Tibial nerve (tissue), 4 donors: Measurements from ENCODE around the gene MAP4K4. TPM values are rescaled to one million over a fixed set of nuclear protein-coding genes. Genes with fewer than 3 reads are reported as not detected.

Source experiments
- DNase-seq, 2 donors: peaks; one replicate each; pipeline ENCODE4 v3.0.0-alpha.2; 2019; ENCODE audit warnings: low spot score in 2 of 2
- H3K27ac ChIP-seq, 4 donors: fragments of 200-600 bp; sonication (generic) in 3 of 4; one replicate each; pipeline ENCODE4 v1.5.1; 2017 to 2019; ENCODE audit warnings: mild to moderate bottlenecking in 1 of 4
- H3K27me3 ChIP-seq, 2 donors: fragments of 200-600 bp; sonication (generic) in 1 of 2; one replicate each; pipeline versions ENCODE4 v1.5.1 to v1.6.0; 2017 to 2019
- H3K36me3 ChIP-seq, 3 donors: fragments of 200-600 bp; sonication (generic); one replicate each; pipeline ENCODE4 v1.5.1; 2018 to 2019
- H3K4me1 ChIP-seq, 4 donors: fragments of 200-600 bp; sonication (generic) in 3 of 4; one replicate each; pipeline ENCODE4 v1.5.1; 2017 to 2019
- H3K4me3 ChIP-seq, 4 donors: fragments of 200-600 bp; sonication (generic) in 3 of 4; one replicate each; pipeline ENCODE4 v1.5.1; 2017 to 2019; ENCODE audit warnings: mild to moderate bottlenecking in 1 of 4, moderate library complexity in 1 of 4
- H3K9me3 ChIP-seq, 4 donors: fragments of 200-600 bp; sonication (generic) in 3 of 4; one replicate each; pipeline ENCODE4 v1.5.1; 2017 to 2019
- CTCF ChIP-seq, 5 experiments: fragments of 200-600 bp in 3 of 5; fragments of 450-650 bp in 2 of 5; sonication (generic) in 3 of 5; IDR thresholded peaks; one replicate each; pipeline ENCODE4 v1.5.1; 2016 to 2019; ENCODE audit warnings: antibody characterized with exemption in 5 of 5, mild to moderate bottlenecking in 3 of 5, moderate library complexity in 2 of 5
- EP300 ChIP-seq, 2 donors: sonication (generic); formaldehyde crosslinking; IDR thresholded peaks; one replicate each; pipeline ENCODE4 v1.6.1; 2017; ENCODE audit warnings: antibody characterized with exemption in 2 of 2, mild to moderate bottlenecking in 1 of 2
- POLR2A ChIP-seq, 2 donors: fragments of 450-650 bp; IDR thresholded peaks; one replicate each; pipeline ENCODE4 v1.6.1; 2017; ENCODE audit warnings: antibody characterized with exemption in 2 of 2, mild to moderate bottlenecking in 2 of 2, moderate library complexity in 2 of 2
- WGBS, 2 donors: methylation state at CpG; one replicate each; pipeline ENCODE4 v1.1.5; 2018; 5-methylcytosine and 5-hydroxymethylcytosine counted together
- total RNA-seq, 4 donors: library from RNA; depleted of rRNA; stranded (reverse); fragments of >200 nt; gene quantifications; one replicate each; pipeline ENCODE4 v1.1.0, GENCODE V29; 2016

The MAP4K4 gene
- total RNA-seq, 4 donors from 2014 or later: 78.0 to 85.7 (median 84.4) TPM

GRCh38 chr2:101692041-101692440 lies 5.5 kb upstream of the MAP4K4 start:
- Histone ChIP-seq H3K4me1 (peaks cover 0 to 6% (median 0%) of the 10 kb centered on the region in 4 donors), H3K9me3 (no peaks in the 10 kb centered on the region), H3K27me3 (no peaks in the 10 kb centered on the region), H3K27ac (no peak overlapping the region), H3K36me3 (no peaks in the 10 kb centered on the region), H3K4me3 (no peak overlapping the region)
- TF ChIP-seq POLR2A (IDR thresholded peaks at IDR 0.05): no peak
- no peak for TF ChIP-seq CTCF (IDR thresholded peaks at IDR 0.05)
- no peak for TF ChIP-seq EP300 (IDR thresholded peaks at IDR 0.05)
- DNase-seq: no peak
- WGBS, 2 donors: 49 to 77% methylated on average over 3 of the region's 3 CpGs

GRCh38 chr2:101692766-101693165 lies 4.7 kb upstream of the MAP4K4 start:
- Histone ChIP-seq H3K4me1 (peaks cover 0 to 6% (median 0%) of the 10 kb centered on the region in 4 donors), H3K36me3 (no peaks in the 10 kb centered on the region), H3K27ac (no peak overlapping the region), H3K4me3 (no peak overlapping the region), H3K9me3 (no peaks in the 10 kb centered on the region), H3K27me3 (no peaks in the 10 kb centered on the region)
- WGBS, 2 donors: 49 to 62% methylated on average over 3 of the region's 3 CpGs
- no peak for TF ChIP-seq POLR2A (IDR thresholded peaks at IDR 0.05)
- no peak for TF ChIP-seq EP300 (IDR thresholded peaks at IDR 0.05)
- DNase-seq: no peak

- WGBS, 2 donors: 89 to 97% methylated on average over 3 of the region's 3 CpGs
- Histone ChIP-seq H3K27ac (no peak overlapping the region), H3K9me3 (no peaks in the 10 kb centered on the region), H3K27me3 (no peaks in the 10 kb centered on the region), H3K4me1 (peaks cover 0 to 7% (median 2%) of the 10 kb centered on the region in 4 donors), H3K4me3 (no peak overlapping the region), H3K36me3 (no peaks in the 10 kb centered on the region)
- DNase-seq: no peak
- TF ChIP-seq POLR2A (IDR thresholded peaks at IDR 0.05) (no peak), EP300 (IDR thresholded peaks at IDR 0.05) (no peak), CTCF (IDR thresholded peaks at IDR 0.05) (no peak)
Measured at GRCh38 chr2:101693991-101694588, 3.4 kb upstream of the MAP4K4 start.

GRCh38 chr2:101696272-101697123 lies 1.0 kb upstream of the MAP4K4 start:
- peak overlapping the region; percentile 66 for H3K4me3 ChIP-seq
- H3K27me3 ChIP-seq: no peaks in the 10 kb centered on the region
- DNase-seq: peak in 1 of 2 donors; percentile 22
- WGBS, 2 donors: 9% methylated on average over 31 of the region's 31 CpGs
- no peaks in the 10 kb centered on the region for H3K36me3 ChIP-seq
- peaks cover 0 to 31% (median 9%) of the 10 kb centered on the region in 4 donors for H3K4me1 ChIP-seq
- peak overlapping the region; percentile 88 to 94 (median 93) for H3K27ac ChIP-seq
- no peak for TF ChIP-seq EP300 (IDR thresholded peaks at IDR 0.05)
- TF ChIP-seq CTCF (IDR thresholded peaks at IDR 0.05): no peak
- no peak for TF ChIP-seq POLR2A (IDR thresholded peaks at IDR 0.05)
- no peaks in the 10 kb centered on the region for H3K9me3 ChIP-seq

GRCh38 chr2:101698014-101698843 lies 722 bp downstream of the MAP4K4 start:
- 0 to 1% methylated on average over 49 to 57 of the region's 57 CpGs for WGBS, 2 donors

More at GRCh38 chr2:101698014-101698843, 722 bp downstream of the MAP4K4 start:
- peaks cover 0 to 48% (median 11%) of the 10 kb centered on the region in 4 donors for H3K4me1 ChIP-seq
- peak overlapping the region; percentile 41 to 68 (median 66) for H3K4me3 ChIP-seq
- H3K27ac ChIP-seq: peak overlapping the region; percentile 52 to 93 (median 74)
- no peaks in the 10 kb centered on the region for H3K36me3 ChIP-seq
- H3K9me3 ChIP-seq: no peaks in the 10 kb centered on the region
- no peak for DNase-seq
- no peaks in the 10 kb centered on the region for H3K27me3 ChIP-seq
- TF ChIP-seq CTCF (IDR thresholded peaks at IDR 0.05) (no peak), POLR2A (IDR thresholded peaks at IDR 0.05) (no peak), EP300 (IDR thresholded peaks at IDR 0.05) (no peak)
